Adrenal gland (tissue), 5 donors: ENCODE measurements around the gene MSMP.

Experiments used
- CTCF ChIP-seq, 6 experiments: fragments of 450-650 bp in 4 of 6; fragments of 200-600 bp in 2 of 6; sonication (generic) in 1 of 6; IDR thresholded peaks; 1 replicate in 5 of 6; 2 replicates in 1 of 6; pipeline versions ENCODE4 v1.5.1 to v1.8.0; 2016 to 2021; ENCODE audit warnings: antibody characterized with exemption in 6 of 6, mild to moderate bottlenecking in 2 of 6, moderate library complexity in 1 of 6
- POLR2A ChIP-seq, 2 donors: fragments of 450-650 bp; IDR thresholded peaks; one replicate each; pipeline ENCODE4 v1.6.1; 2017; ENCODE audit warnings: antibody characterized with exemption in 2 of 2, mild to moderate bottlenecking in 2 of 2, moderate library complexity in 1 of 2
- donor health status: DM: no; HTN: no; CAD: no.

GRCh38 chr9:35730486-35730854, 23.6 kb downstream of the MSMP start:
- TF ChIP-seq CTCF (IDR thresholded peaks at IDR 0.05) (no peak), POLR2A (IDR thresholded peaks at IDR 0.05) (no peak)
